ENCODE results near the gene GIMAP2. TPM values are rescaled to one million over a fixed set of nuclear protein-coding genes. Genes with fewer than 3 reads are reported as not detected.

GIMAP2 gene
- polyA plus RNA-seq, 1 donor (not counting 4 experiments of a cell fraction or from before 2014, with no cell fraction given): 3.2 TPM

GRCh38 chr7:150727381-150727780 lies 41.9 kb downstream of the GIMAP2 start:
- no peak for TF ChIP-seq CTCF (optimal IDR thresholded peaks at IDR 0.05 in 1 of 3, IDR thresholded peaks at IDR 0.05 in 1 of 3, conservative IDR thresholded peaks at IDR 0.05 in 1 of 3; ENCODE audit: extremely low read depth in 1 of 3, insufficient read depth in 2 of 3, low read length in 3 of 3)
- no peak for TF ChIP-seq EZH2 (IDR thresholded peaks at IDR 0.05; ENCODE audit: low read length)
- H3K4me3 ChIP-seq (ENCODE audit: control insufficient read depth in 2 of 3, extremely low read depth in 1 of 3, insufficient read depth in 2 of 3, low read depth in 1 of 3, low read length in 3 of 3): no peak overlapping the region
- no peaks in the 10 kb centered on the region for H3K9me3 ChIP-seq (ENCODE audit: control insufficient read depth, low read depth, low read length)
- H3K79me2 ChIP-seq (ENCODE audit: control insufficient read depth, insufficient read depth, low read length): no peaks in the 10 kb centered on the region
- no peaks in the 10 kb centered on the region for H3K36me3 ChIP-seq (ENCODE audit: control insufficient read depth in 2 of 2, extremely low read depth in 1 of 2, insufficient read depth in 2 of 2, low read length in 2 of 2)
- no peak overlapping the region for H3K27ac ChIP-seq (ENCODE audit: control insufficient read depth, insufficient read depth, low read length)
- dilution Hi-C loops (cut with MboI; ENCODE audit: extremely low pct_ligation_motif_present, low sequenced_read_pairs): no loop called here
- no peaks in the 10 kb centered on the region for H3K9me1 ChIP-seq (ENCODE audit: control insufficient read depth, extremely low read depth, insufficient read depth, low read length)
- no peaks in the 10 kb centered on the region for H4K20me1 ChIP-seq (ENCODE audit: control insufficient read depth, extremely low read depth, insufficient read depth, low read length)
- H3K4me2 ChIP-seq (ENCODE audit: control insufficient read depth, extremely low read depth, insufficient read depth, low read depth, low read length): no peak overlapping the region
- FAIRE-seq (no peak), DNase-seq (ENCODE audit: low read depth, low spot score) (no peak)
- no peaks in the 10 kb centered on the region for H3K27me3 ChIP-seq (ENCODE audit: control insufficient read depth, extremely low read depth, insufficient read depth, low read length)
- no peak overlapping the region for H2AFZ ChIP-seq (ENCODE audit: control insufficient read depth, low read length)
- H3K9ac ChIP-seq (ENCODE audit: control insufficient read depth, extremely low read depth, insufficient read depth, low read length): no peak overlapping the region
- H3K4me1 ChIP-seq (ENCODE audit: control insufficient read depth, extremely low read depth, insufficient read depth, low read length): no peaks in the 10 kb centered on the region

GRCh38 chr7:150728011-150728410 lies 42.5 kb downstream of the GIMAP2 start:
- no peak for TF ChIP-seq EZH2 (IDR thresholded peaks at IDR 0.05; ENCODE audit: low read length)
- no peak for TF ChIP-seq CTCF (optimal IDR thresholded peaks at IDR 0.05 in 1 of 3, IDR thresholded peaks at IDR 0.05 in 1 of 3, conservative IDR thresholded peaks at IDR 0.05 in 1 of 3; ENCODE audit: extremely low read depth in 1 of 3, insufficient read depth in 2 of 3, low read length in 3 of 3)
- DNase-seq (ENCODE audit: low read depth, low spot score) (no peak), FAIRE-seq (no peak)
- no peaks in the 10 kb centered on the region for H3K9me1 ChIP-seq (ENCODE audit: control insufficient read depth, extremely low read depth, insufficient read depth, low read length)
- H3K27me3 ChIP-seq (ENCODE audit: control insufficient read depth, extremely low read depth, insufficient read depth, low read length): no peaks in the 10 kb centered on the region
- H3K4me2 ChIP-seq (ENCODE audit: control insufficient read depth, extremely low read depth, insufficient read depth, low read depth, low read length): no peak overlapping the region
- H3K9me3 ChIP-seq (ENCODE audit: control insufficient read depth, low read depth, low read length): no peaks in the 10 kb centered on the region
- no peaks in the 10 kb centered on the region for H3K4me1 ChIP-seq (ENCODE audit: control insufficient read depth, extremely low read depth, insufficient read depth, low read length)
- no peak overlapping the region for H3K9ac ChIP-seq (ENCODE audit: control insufficient read depth, extremely low read depth, insufficient read depth, low read length)
- no peaks in the 10 kb centered on the region for H3K36me3 ChIP-seq (ENCODE audit: control insufficient read depth in 2 of 2, extremely low read depth in 1 of 2, insufficient read depth in 2 of 2, low read length in 2 of 2)
- no peak overlapping the region for H3K27ac ChIP-seq (ENCODE audit: control insufficient read depth, insufficient read depth, low read length)
- dilution Hi-C loops (cut with MboI; ENCODE audit: extremely low pct_ligation_motif_present, low sequenced_read_pairs): no loop called here
- H3K4me3 ChIP-seq (ENCODE audit: control insufficient read depth in 2 of 3, extremely low read depth in 1 of 3, insufficient read depth in 2 of 3, low read depth in 1 of 3, low read length in 3 of 3): no peak overlapping the region
- H2AFZ ChIP-seq (ENCODE audit: control insufficient read depth, low read length): no peak overlapping the region
- H3K79me2 ChIP-seq (ENCODE audit: control insufficient read depth, insufficient read depth, low read length): no peaks in the 10 kb centered on the region
- no peaks in the 10 kb centered on the region for H4K20me1 ChIP-seq (ENCODE audit: control insufficient read depth, extremely low read depth, insufficient read depth, low read length)

Measured in keratinocyte (primary cell).